Activated CD4-positive, CD25-positive, alpha-beta regulatory T cell (primary cell): ENCODE results near the gene LRRK1.

ENCODE experiments used
- DNase-seq, 4 experiments: peaks; one replicate each; lab custom pipeline; 2025; lab: John Stamatoyannopoulos, UW

The LRRK1 gene

GRCh38 chr15:100918690-100919480 lies at the start of gene LRRK1:
Gene LRRK1, plus strand, starts transcription at chr15:100919357. Its CDS starts 5,276 bp downstream, at chr15:100924633.
- DNase-seq, result no peak

- no peak for DNase-seq
Observed at GRCh38 chr15:100873029-100873677, 46.0 kb upstream of the LRRK1 start.

GRCh38 chr15:100875495-100875894 lies 43.7 kb upstream of the LRRK1 start:
- DNase-seq, result no peak

- no peak for DNase-seq
Observed at GRCh38 chr15:100875976-100876375, 43.2 kb upstream of the LRRK1 start.

GRCh38 chr15:100877551-100877950 lies 41.6 kb upstream of the LRRK1 start:
- DNase-seq, result no peak

GRCh38 chr15:100878130-100878529 lies 41.0 kb upstream of the LRRK1 start:
- no peak for DNase-seq

GRCh38 chr15:100878648-100879047 lies 40.5 kb upstream of the LRRK1 start:
- DNase-seq, result no peak

GRCh38 chr15:100879061-100879463 lies 40.1 kb upstream of the LRRK1 start:
- no peak for DNase-seq

GRCh38 chr15:100879464-100880138 lies 39.6 kb upstream of the LRRK1 start, which contains the start of gene ALDH1A3:
Gene ALDH1A3, plus strand, starts transcription at chr15:100879831. Its CDS starts 77 bp downstream, at chr15:100879908.
- no peak for DNase-seq

- DNase-seq, result no peak
Observed at GRCh38 chr15:100880139-100880896, 38.8 kb upstream of the LRRK1 start.

- no peak for DNase-seq
Observed at GRCh38 chr15:100880897-100881242, 38.3 kb upstream of the LRRK1 start.

GRCh38 chr15:100881573-100882336 lies 37.4 kb upstream of the LRRK1 start:
- DNase-seq, result no peak

GRCh38 chr15:100885116-100885515 lies 34.0 kb upstream of the LRRK1 start:
- DNase-seq, result no peak

GRCh38 chr15:100885811-100886210 lies 33.3 kb upstream of the LRRK1 start:
- DNase-seq, result no peak

- DNase-seq, result no peak
Observed at GRCh38 chr15:100887211-100887913, 31.8 kb upstream of the LRRK1 start.

GRCh38 chr15:100889385-100890050 lies 29.6 kb upstream of the LRRK1 start:
- DNase-seq, result no peak

GRCh38 chr15:100890051-100890720 lies 29.0 kb upstream of the LRRK1 start:
- DNase-seq, result no peak

- no peak for DNase-seq
Observed at GRCh38 chr15:100890850-100891249, 28.3 kb upstream of the LRRK1 start.

GRCh38 chr15:100891307-100892012 lies 27.7 kb upstream of the LRRK1 start:
- no peak for DNase-seq
